Measurements from ENCODE around the gene KLF6.

GRCh38 chr10:3827266-3827665 is 42.3 kb upstream of the KLF6 start:
- no peak for TF ChIP-seq POLR2A (IDR thresholded peaks at IDR 0.05)
- TF ChIP-seq, protein P1, sequence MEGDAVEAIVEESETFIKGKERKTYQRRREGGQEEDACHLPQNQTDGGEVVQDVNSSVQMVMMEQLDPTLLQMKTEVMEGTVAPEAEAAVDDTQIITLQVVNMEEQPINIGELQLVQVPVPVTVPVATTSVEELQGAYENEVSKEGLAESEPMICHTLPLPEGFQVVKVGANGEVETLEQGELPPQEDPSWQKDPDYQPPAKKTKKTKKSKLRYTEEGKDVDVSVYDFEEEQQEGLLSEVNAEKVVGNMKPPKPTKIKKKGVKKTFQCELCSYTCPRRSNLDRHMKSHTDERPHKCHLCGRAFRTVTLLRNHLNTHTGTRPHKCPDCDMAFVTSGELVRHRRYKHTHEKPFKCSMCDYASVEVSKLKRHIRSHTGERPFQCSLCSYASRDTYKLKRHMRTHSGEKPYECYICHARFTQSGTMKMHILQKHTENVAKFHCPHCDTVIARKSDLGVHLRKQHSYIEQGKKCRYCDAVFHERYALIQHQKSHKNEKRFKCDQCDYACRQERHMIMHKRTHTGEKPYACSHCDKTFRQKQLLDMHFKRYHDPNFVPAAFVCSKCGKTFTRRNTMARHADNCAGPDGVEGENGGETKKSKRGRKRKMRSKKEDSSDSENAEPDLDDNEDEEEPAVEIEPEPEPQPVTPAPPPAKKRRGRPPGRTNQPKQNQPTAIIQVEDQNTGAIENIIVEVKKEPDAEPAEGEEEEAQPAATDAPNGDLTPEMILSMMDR (IDR thresholded peaks at IDR 0.05): no peak
- TF ChIP-seq POLR2AphosphoS5 (IDR thresholded peaks at IDR 0.05): no peak
